GM21447 (cell line): Measurements from ENCODE around the gene GGPS1.
"Not testable (repeated sequence)": the region's sequence is repeated elsewhere in the genome, so short reads cannot be mapped to it uniquely, and the experiment has no call there.

ENCODE experiments used
- ATAC-seq: cut with Tn5 transposase; IDR thresholded peaks from one replicate; pipeline ENCODE4 v1.9.1; 2021; ENCODE audit not compliant: unreplicated experiment

Gene GGPS1

GRCh38 chr1:235304549-235305451, 23.6 kb upstream of the GGPS1 start:
- no peak for ATAC-seq

GRCh38 chr1:235307158-235308124, 20.9 kb upstream of the GGPS1 start:
- no peak for ATAC-seq

DNA sequence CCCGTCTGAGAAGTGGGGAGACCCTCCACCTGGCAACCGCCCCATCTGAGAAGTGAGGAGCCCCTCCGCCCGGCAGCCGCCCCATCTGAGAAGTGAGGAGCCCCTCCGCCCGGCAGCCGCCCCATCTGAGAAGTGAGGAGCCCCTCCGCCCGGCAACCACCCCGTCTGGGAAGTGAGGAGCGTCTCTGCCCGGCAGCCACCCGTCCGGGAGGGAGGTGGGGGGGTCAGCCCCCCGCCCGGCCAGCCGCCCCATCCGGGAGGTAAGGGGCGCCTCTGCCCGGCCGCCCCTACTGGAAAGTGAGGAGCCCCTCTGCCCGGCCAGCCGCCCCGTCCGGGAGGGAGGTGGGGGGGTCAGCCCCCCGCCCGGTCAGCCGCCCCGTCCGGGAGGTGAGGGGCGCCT, 19.2 kb upstream of the GGPS1 start:
- not testable (repeated sequence) for ATAC-seq

GRCh38 chr1:235313262-235313661, 15.1 kb upstream of the GGPS1 start:
- no peak for ATAC-seq

- ATAC-seq: no peak
Observed at GRCh38 chr1:235313931-235314678, 14.3 kb upstream of the GGPS1 start.

DNA sequence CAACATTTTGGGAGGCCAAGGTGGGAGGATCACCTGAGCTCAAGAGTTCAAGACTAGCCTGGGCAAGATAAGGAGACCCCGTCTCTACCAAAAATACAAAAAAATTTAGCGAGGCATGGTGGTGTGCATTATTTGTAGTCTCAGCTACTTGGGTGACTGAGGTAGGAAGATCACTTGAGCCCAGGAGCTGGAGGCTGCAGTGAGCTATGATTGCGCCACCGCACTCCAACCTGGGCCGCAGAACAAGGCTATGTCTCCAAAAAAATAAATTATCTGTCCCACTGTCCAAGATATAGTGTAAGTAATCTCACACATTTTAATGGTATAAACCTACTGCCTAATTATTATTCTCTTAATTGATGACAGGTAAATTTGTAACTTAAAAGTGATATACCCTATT, 13.2 kb upstream of the GGPS1 start:
- no peak for ATAC-seq

DNA sequence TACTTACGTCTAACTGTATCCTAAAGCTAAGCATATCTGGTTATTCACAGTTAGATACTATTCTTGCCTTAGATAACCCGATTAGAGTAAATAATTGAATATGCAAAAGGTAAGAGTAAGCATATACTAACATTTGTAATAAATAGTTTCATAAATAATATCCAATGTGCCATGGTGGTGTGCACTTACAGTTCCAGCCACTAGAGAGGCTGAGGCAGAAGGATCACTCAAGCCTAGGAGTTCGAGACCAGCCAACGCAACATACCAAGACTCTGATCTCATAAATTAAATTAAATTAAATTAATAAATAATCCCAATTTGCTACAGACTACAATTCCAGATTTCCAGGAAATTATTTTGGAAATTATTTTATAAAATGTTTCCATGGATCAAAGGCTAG, 12.6 kb upstream of the GGPS1 start:
- no peak for ATAC-seq

DNA sequence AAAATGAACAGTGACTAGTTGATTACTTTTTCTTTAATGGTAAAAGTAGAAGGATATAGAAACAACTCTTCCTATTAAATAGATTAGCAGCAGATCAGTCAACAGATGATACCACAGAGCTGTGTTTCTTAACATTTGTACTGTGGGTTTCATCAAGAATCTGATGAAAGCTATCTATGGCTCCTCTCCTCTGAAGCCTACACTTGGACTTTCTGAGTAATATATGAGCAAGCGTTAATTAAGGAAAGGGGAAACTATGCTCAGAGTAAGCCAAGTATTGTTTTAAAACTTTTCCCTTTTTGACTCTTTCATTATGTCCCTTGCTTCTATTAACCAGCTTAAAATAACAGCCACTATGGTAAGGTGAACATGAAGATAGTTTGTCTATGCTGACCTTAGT, 11.2 kb upstream of the GGPS1 start:
- ATAC-seq: no peak

- no peak for ATAC-seq
Observed at GRCh38 chr1:235319255-235319654, 9.1 kb upstream of the GGPS1 start.

DNA sequence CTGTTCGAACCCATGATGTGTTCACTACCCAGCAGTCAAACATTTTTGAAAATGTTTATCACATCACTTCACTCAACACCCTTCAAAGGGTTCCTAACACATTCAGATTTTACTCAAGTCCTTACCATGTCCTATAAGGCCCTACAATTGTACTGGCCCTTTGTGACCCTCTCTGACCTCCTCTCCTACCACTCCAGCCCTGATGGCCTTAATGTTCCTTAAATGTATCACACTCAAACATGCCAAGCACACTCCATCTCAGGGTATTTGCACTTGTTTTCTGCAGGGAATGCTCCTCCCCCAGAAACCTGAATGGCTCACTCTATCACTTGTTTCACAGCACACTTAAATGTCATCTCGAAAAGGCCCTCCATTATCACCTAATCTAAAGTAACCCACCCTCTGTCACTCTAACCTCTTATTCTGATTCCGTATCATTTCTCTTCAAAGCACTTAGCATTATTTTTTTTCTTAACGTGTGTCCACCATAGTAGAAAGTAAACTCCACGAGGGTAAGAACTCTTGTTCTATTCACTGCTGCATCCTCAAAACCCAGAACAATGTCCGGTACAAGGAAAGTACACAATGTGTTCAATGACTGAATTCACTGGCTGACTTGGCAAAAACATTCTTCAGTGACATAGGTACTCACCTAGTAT, 7.7 kb upstream of the GGPS1 start:
- no peak for ATAC-seq

- ATAC-seq: no peak
Observed at GRCh38 chr1:235324296-235324695, 4.1 kb upstream of the GGPS1 start.

- no peak for ATAC-seq
Observed at GRCh38 chr1:235325139-235325538, 3.2 kb upstream of the GGPS1 start.

GRCh38 chr1:235325854-235326253, 2.5 kb upstream of the GGPS1 start:
- ATAC-seq: no peak

GRCh38 chr1:235326719-235327558, 1.4 kb upstream of the GGPS1 start:
- peak; percentile 21 for ATAC-seq

GRCh38 chr1:235327559-235328270, 655 bp upstream of the GGPS1 start, which contains the start of gene ARID4B:
ARID4B (minus strand) TSS chr1:235328179; CDS start chr1:235326919, 1,260 bp downstream.
- ATAC-seq: peak; percentile 5

DNA sequence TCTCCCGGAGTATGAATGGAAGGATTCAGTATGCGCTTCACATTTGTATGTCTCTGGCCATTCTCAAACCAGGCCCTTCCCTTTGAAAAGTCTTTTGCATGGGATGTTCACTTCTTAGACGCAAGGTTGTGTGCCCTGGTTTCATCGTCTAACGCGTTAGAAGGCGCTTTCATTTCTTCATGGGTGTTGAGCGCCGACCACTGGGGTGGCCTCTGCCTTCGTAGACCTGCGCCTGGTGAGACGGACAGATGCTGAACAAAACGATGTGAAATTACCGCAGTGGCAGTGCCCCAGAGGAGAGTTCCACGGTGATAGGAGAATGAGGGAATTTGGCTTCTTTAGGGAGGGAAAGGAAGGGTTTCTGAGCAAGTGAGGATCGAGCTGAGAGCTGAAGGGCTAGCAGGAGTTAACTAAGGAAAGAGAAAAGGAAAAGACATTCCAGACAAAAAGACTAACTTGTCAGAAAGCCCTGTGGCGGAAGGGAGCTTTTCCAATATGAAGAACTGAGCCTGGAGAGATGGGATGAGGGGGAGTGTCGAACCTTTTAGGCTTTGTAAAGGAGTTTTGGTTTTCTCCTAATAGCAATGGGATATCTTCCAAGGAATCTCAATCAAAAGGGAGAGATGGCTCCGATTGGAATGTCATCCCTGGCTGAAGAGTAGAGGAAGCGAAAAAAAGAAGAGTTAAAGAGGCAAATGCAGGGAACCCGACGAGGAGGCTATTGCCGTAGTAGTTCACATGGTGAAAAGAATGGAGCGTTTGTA, 951 bp downstream of the GGPS1 start:
- ATAC-seq: peak; percentile 23

GRCh38 chr1:235330918-235331285, 2.5 kb downstream of the GGPS1 start:
- ATAC-seq: no peak

DNA sequence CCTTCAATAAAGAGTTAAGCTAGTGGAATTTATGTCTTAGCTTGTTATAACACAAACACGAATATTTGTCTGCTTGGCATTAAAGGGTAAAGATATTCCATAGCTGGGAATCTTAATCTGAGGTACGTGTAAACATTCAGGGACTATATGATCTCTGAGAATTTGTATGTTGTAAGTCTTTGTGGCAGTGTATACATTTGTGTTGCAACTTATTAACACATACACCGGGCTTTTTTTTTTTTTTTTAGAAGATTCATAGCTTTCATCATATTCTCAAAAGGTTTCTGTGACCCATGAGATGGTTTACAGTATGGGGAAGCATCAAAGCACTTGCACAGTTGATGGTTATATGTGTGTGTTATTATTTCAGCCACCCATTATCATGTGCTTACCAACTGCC, 3.0 kb downstream of the GGPS1 start:
- no peak for ATAC-seq
